ENCODE data around the gene TMC2.

TMC2 gene

DNA sequence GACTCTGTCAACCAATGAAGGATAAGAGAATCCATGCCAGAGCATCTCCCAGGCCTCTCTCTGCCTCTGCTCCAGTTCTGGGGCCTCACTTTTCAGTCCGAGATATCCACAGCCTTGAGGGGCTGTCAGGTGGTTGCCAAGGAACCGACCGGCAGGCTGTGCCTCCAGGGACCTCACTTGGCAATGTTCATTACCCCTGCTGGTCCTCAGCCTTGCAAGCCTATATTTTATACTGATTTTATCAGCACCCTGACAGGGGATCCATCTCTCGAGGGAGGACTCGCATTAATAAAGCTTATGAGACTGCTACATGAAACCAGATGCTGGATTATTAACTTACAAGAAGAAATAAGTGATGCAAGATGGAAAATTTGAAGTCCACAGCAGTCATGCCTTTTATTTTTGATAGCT lies 39.9 kb downstream of the TMC2 start:
- in situ Hi-C loops (cut with MboI; ENCODE audit: low sequenced_read_pairs, unreplicated experiment) = no loop called here
- TF ChIP-seq, protein P1, sequence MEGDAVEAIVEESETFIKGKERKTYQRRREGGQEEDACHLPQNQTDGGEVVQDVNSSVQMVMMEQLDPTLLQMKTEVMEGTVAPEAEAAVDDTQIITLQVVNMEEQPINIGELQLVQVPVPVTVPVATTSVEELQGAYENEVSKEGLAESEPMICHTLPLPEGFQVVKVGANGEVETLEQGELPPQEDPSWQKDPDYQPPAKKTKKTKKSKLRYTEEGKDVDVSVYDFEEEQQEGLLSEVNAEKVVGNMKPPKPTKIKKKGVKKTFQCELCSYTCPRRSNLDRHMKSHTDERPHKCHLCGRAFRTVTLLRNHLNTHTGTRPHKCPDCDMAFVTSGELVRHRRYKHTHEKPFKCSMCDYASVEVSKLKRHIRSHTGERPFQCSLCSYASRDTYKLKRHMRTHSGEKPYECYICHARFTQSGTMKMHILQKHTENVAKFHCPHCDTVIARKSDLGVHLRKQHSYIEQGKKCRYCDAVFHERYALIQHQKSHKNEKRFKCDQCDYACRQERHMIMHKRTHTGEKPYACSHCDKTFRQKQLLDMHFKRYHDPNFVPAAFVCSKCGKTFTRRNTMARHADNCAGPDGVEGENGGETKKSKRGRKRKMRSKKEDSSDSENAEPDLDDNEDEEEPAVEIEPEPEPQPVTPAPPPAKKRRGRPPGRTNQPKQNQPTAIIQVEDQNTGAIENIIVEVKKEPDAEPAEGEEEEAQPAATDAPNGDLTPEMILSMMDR (IDR thresholded peaks at IDR 0.05; ENCODE audit: borderline replicate concordance, control extremely low read depth, extremely low read depth, insufficient read depth, missing control alignments) = no peak
- DNase-seq (ENCODE audit: low spot score) = no peak

DNA sequence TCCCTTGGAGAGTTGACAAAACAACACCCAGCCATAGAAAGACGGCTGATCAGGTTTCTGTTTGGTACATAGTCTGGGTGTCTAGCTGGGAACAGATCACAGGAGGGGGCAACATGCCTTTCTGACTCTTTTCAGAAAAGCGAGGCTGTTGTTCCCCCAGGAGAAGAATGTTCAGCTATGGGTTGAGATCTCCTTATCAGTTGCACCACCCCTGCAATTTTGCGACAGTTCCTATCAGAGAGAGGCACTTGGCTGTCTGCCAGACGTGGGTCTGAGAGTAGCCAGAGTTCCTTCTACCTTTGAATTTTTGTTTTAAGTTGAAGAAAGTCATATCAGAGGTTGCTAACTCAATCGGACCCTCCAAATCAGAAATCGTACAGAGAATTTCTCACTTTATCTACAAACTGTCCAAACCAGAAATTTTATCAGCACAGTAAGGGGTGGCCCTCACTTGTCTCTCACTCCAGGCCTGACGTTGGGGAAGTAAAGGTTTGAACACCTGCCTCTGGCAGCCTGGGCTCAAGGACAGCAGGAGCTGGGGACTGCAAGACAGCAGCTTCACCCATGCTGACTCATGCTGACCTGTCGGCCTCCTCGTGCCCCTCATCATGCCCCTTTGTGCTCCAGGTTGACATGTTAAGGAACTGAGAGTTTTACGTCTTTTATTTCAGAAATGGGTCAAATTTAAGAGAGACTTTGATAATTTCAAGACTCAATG lies 42.3 kb downstream of the TMC2 start:
- TF ChIP-seq, protein P1 (IDR thresholded peaks at IDR 0.05; ENCODE audit: borderline replicate concordance, control extremely low read depth, extremely low read depth, insufficient read depth, missing control alignments) = no peak
- no peak for DNase-seq (ENCODE audit: low spot score)
- in situ Hi-C loops (cut with MboI; ENCODE audit: low sequenced_read_pairs, unreplicated experiment) = no loop called here

DNA sequence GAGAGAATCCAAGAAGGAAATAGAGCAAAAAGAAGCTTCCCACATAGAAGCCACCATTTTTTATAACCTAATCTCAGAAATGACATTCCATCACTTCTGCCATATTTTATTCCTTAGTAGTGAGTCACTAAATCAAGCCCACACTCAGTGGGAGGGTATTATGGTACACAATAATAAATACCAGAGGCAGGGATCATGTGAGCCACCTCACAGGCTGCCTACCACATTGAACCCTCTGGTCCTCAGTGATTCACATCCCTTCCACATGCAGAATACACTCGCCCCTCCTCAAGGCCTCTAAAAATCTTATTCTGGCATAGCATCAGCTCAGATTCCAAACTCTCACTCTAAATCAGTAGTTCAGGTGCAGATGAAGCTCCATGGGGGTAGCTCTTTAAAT lies 49.4 kb downstream of the TMC2 start:
- TF ChIP-seq, protein P1 (IDR thresholded peaks at IDR 0.05; ENCODE audit: borderline replicate concordance, control extremely low read depth, extremely low read depth, insufficient read depth, missing control alignments) = no peak
- in situ Hi-C loops (cut with MboI; ENCODE audit: low sequenced_read_pairs, unreplicated experiment) = no loop called here
- DNase-seq (ENCODE audit: low spot score) = no peak

DNA sequence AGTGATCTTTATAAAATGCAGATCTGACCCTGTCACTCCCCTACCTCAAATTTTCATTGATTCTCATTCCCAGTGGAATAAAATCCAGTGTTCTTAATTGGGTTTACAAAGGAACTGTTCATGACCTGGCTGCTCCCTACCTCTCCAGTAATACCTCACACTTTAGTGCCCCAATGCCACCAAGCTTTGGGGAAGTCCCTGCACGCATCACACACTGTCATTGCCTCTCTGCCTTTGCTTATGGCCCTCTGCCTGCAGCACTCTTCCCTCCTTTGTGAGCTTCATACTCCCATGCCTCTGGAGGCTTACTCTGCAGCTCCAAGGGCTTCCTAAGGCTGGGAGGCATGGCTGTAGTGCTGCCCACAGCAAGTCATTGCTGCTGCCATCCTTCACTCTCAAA lies 57.4 kb downstream of the TMC2 start:
- TF ChIP-seq, protein P1 (IDR thresholded peaks at IDR 0.05; ENCODE audit: borderline replicate concordance, control extremely low read depth, extremely low read depth, insufficient read depth, missing control alignments) = no peak
- in situ Hi-C loops (cut with MboI; ENCODE audit: low sequenced_read_pairs, unreplicated experiment) = no loop called here

DNA sequence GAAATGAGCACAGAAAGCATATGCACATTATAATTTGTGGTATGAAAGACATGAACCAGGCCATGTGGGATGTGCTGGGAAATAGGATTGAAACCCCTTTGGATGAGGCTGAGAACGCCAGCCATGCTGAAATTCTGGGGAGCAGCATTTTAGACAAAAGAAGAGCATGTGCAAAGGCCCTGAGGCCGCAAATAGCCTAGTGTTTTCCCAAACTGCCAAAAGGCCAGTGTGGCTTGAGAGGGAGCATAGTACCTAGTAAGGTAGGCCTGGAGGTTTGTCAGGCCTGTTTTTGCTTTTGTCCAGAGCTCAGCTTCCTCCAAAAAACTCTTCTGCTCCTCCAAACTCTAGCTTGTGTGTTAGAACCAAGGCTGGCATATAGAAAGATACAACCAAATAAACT lies 58.7 kb downstream of the TMC2 start:
- TF ChIP-seq, protein P1 (IDR thresholded peaks at IDR 0.05; ENCODE audit: borderline replicate concordance, control extremely low read depth, extremely low read depth, insufficient read depth, missing control alignments) = no peak
- no peak for DNase-seq (ENCODE audit: low spot score)
- in situ Hi-C loops (cut with MboI; ENCODE audit: low sequenced_read_pairs, unreplicated experiment) = no loop called here

More for the DNA sequence above, 57.4 kb downstream of the TMC2 start:
- no peak for DNase-seq (ENCODE audit: low spot score)

DNA sequence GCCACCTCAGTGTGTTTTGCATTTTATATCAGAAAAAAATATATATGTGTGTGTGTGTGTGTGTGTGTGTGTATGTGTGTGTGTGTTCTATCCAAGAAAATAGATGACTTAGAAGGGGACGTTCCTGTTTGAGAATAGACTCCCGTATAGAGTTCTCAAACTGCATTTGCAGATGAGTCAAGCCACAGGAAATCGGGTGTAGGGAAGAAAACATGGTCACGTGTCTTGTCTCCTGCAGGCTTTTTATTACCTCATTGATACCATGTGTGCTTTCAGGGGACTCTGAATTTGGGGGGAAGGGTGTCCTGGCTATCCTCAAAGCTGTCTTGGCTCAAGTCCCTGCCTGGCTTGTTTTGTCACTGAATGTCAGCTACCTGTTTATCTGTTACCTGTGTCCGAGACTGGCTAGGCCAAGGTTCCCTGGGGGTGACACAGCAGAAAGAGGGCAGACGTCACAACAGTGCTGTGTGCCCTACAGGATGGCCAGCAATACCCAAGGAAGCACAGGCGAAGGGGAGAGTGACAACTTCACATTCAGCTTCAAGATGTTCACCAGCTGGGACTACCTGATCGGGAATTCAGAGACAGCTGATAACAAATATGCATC lies 60.4 kb downstream of the TMC2 start:
- no peak for DNase-seq (ENCODE audit: low spot score)
- TF ChIP-seq, protein P1 (IDR thresholded peaks at IDR 0.05; ENCODE audit: borderline replicate concordance, control extremely low read depth, extremely low read depth, insufficient read depth, missing control alignments) = no peak
- in situ Hi-C loops (cut with MboI; ENCODE audit: low sequenced_read_pairs, unreplicated experiment) = no loop called here

Data from GM13976 (cell line).